ENCODE results near the gene MAMDC4. TPM values are rescaled to one million over a fixed set of nuclear protein-coding genes. Genes with fewer than 3 reads are reported as not detected.

Gene MAMDC4
- total and polyA plus RNA-seq, 12 donors, result 0.57 to 30.6 (median 5.3) TPM

DNA sequence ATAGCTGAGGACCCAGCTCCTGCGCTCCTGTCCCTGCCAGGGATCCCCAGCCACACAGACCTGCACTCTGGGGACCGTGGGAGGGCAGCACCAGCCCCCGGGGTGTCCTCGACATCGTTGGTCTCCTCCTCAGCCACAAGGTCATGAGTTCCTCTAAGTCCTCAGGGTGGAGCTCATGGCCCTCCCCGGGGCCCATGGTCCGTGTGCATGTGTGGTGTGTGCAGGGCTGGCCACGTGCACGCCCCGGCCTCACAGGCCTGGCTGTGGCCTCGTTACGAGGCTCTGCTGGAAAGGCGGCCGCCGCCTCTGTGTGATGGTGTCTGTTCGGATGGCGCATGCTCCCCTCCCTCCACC lies 26.0 kb upstream of the MAMDC4 start:
- no peaks in the 10 kb centered on the region for H3K4me1 ChIP-seq (replicated peaks in 1 of 2)
- H3K27me3 ChIP-seq, result no peaks in the 10 kb centered on the region
- H3K36me3 ChIP-seq (replicated peaks in 1 of 2), result peaks cover 0 to 60% of the 10 kb centered on the region in 2 donors
- no peak overlapping the region for H3K27ac ChIP-seq
- intact Hi-C loops (cut with DNase I), result no loop called here
- no peak overlapping the region for H3K4me3 ChIP-seq
- no peak for TF ChIP-seq POLR2A (IDR thresholded peaks at IDR 0.05)
- TF ChIP-seq, protein P1, sequence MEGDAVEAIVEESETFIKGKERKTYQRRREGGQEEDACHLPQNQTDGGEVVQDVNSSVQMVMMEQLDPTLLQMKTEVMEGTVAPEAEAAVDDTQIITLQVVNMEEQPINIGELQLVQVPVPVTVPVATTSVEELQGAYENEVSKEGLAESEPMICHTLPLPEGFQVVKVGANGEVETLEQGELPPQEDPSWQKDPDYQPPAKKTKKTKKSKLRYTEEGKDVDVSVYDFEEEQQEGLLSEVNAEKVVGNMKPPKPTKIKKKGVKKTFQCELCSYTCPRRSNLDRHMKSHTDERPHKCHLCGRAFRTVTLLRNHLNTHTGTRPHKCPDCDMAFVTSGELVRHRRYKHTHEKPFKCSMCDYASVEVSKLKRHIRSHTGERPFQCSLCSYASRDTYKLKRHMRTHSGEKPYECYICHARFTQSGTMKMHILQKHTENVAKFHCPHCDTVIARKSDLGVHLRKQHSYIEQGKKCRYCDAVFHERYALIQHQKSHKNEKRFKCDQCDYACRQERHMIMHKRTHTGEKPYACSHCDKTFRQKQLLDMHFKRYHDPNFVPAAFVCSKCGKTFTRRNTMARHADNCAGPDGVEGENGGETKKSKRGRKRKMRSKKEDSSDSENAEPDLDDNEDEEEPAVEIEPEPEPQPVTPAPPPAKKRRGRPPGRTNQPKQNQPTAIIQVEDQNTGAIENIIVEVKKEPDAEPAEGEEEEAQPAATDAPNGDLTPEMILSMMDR (IDR thresholded peaks at IDR 0.05), result no peak
- 79 to 90% (median 87%) methylated on average over 7 to 17 of the region's 17 CpGs; no CpG with 5 or more reads in 1 of the 4 donors for WGBS, 4 donors
- H3K9me3 ChIP-seq (replicated peaks in 1 of 3), result no peaks in the 10 kb centered on the region
- DNase-seq, result no peak

DNA sequence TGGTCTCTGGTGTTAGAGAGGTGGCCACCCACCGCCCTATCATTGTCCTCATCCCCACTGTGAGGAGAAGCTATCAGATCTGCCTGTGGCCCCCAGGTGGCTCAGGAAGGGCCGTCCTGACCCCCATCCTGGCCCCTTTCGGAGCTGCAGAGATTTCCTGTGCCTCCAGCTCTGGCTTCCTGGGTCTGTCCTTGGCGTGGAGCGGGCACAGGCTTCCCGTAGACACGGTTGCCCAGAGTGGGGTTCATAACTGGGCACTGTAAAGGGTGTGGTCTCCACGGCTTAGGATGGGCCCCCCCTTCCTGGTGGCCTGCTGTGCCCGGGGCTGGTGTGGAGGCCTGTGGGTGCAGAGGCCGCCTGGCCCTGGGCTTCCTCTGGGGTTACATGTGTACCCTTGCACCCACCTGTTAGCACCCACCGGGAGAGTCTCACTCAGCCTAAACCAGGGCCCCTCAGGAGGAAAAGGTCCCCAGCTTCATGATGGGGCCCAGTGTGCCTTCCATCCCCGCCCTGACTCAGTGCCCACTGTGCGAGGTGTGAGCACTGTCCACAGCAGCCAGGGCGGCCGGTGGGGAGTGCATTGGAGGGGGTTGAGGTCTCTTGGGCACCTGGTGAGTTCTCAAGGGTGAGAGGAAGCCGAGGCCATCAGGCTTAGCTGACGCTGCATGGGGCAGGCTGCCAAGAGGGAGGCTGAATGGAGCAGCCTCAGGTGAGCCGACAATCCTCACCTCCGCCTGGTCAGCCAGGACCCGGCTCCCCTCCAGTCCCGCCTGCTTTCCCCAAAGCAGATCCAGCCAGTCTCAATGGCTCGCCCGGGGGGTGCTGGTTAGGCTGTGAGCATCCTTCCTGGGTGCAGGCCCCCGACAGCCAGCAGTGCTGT lies 25.2 kb upstream of the MAMDC4 start:
- Histone ChIP-seq H3K36me3 (replicated peaks in 1 of 2) (peaks cover 0 to 68% of the 10 kb centered on the region in 2 donors), H3K9me3 (replicated peaks in 1 of 3) (no peaks in the 10 kb centered on the region), H3K4me1 (replicated peaks in 1 of 2) (no peaks in the 10 kb centered on the region), H3K4me3 (no peak overlapping the region), H3K27ac (no peak overlapping the region), H3K27me3 (no peaks in the 10 kb centered on the region)
- TF ChIP-seq, protein P1 (IDR thresholded peaks at IDR 0.05), result no peak
- no peak for TF ChIP-seq POLR2A (IDR thresholded peaks at IDR 0.05)
- intact Hi-C loops (cut with DNase I), result no loop called here
- WGBS, 4 donors, result 88 to 92% (median 92%) methylated on average over 11 to 24 of the region's 24 CpGs
- DNase-seq, result peak in 2 of 7 donors; percentile 7 to 20

DNA sequence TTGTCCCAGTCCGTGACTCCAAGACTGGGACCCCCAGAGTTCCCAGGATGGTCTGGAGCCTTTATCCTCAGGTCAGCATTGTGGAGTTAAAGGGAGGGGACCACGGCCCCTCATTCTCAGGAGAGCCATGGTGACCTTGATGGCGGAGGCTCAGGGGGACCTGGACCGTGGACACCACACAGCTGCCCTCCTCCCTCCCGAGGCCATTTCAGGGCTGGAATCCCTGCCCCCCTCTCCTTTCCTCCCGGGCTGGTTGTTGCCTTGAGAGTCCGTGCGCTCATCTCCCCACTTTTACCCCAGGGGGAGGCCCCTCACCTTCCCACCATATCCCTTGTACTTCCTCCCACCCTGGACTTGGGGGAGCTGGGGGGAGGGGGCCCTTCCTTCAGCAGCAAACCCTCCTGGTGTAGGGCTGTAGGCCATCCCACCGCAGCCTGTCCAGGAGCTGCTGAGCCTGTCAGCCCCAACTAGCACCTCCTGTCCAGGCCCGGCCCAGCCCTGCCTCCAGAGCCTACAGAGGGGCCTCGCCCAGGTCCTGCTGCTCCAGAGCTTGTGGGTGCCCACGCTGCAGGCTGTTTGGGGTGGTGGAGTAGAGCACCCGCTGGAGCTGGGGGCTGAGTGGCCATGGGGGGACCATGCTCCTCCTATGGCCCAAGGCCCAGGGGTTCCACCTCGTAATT lies 24.2 kb upstream of the MAMDC4 start:
- Histone ChIP-seq H3K27me3 (no peaks in the 10 kb centered on the region), H3K36me3 (replicated peaks in 1 of 2) (peaks cover 0 to 75% of the 10 kb centered on the region in 2 donors), H3K4me1 (replicated peaks in 1 of 2) (no peaks in the 10 kb centered on the region), H3K4me3 (no peak overlapping the region), H3K27ac (no peak overlapping the region), H3K9me3 (replicated peaks in 1 of 3) (no peaks in the 10 kb centered on the region)
- DNase-seq, result no peak
- intact Hi-C loops (cut with DNase I), result no loop called here
- TF ChIP-seq POLR2A (IDR thresholded peaks at IDR 0.05), result no peak
- TF ChIP-seq, protein P1 (IDR thresholded peaks at IDR 0.05), result no peak
- WGBS, 4 donors, result 85 to 90% (median 89%) methylated on average over 8 to 14 of the region's 14 CpGs

DNA sequence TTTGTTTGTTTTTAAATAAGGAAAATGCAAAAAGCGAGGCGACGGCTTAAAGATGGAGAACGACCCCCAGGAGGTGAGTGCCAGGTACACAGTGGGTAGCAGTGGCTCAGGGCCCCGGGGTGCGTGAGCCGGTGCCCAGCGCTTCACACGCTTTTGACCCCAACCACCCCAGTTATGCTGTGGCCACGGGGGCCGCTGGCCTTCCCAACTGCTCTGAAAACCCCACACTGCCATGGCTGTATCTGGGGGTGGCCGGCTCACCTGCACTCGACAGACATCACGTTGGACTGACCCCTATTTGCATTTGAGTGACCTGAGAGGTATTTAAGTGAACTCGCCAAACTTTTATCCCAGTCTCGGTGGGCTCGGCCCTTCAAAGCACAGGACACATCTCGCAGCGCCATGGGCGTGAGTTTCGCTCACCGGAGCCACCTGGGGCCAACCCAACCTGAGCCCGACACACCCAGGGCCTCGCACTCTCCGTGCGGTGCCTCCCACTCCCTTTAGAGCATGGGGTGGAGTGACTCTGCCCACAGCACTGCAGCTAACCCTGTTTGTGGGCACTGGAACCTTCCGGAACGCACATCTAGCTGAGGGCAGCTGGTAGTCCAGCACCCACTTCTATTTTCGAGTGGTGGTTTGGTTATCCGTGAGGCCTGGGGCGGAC lies 23.5 kb upstream of the MAMDC4 start:
- H3K4me1 ChIP-seq (replicated peaks in 1 of 2), result no peaks in the 10 kb centered on the region
- no peak overlapping the region for H3K4me3 ChIP-seq
- H3K27me3 ChIP-seq, result no peaks in the 10 kb centered on the region
- 93 to 96% (median 95%) methylated on average over 26 to 31 of the region's 31 CpGs for WGBS, 4 donors
- DNase-seq, result no peak
- H3K27ac ChIP-seq, result no peak overlapping the region
- no peaks in the 10 kb centered on the region for H3K9me3 ChIP-seq (replicated peaks in 1 of 3)
- peaks cover 0 to 73% of the 10 kb centered on the region in 2 donors for H3K36me3 ChIP-seq (replicated peaks in 1 of 2)
- intact Hi-C loops (cut with DNase I), result no loop called here
- TF ChIP-seq, protein P1 (IDR thresholded peaks at IDR 0.05), result no peak
- no peak for TF ChIP-seq POLR2A (IDR thresholded peaks at IDR 0.05)

All from adrenal gland (tissue), 12 donors.